Mesodermal cell (in vitro differentiated cells): ENCODE results near the gene UBAP2L.
A peak's percentile ranks its signal among the peaks of the same experiment; 100 is the strongest.

ENCODE experiments used
- H3K27ac ChIP-seq: 2 replicates; pipeline ENCODE4 v1.7.0; 2013; ENCODE audit warnings: mild to moderate bottlenecking, low read depth, low read length, moderate library complexity; ENCODE audit not compliant: severe bottlenecking
- H3K36me3 ChIP-seq: 2 replicates; pipeline ENCODE4 v1.7.1; 2013; ENCODE audit warnings: mild to moderate bottlenecking, low read length, moderate library complexity; ENCODE audit not compliant: control insufficient read depth, insufficient read depth
- H3K4me1 ChIP-seq: one replicate; pipeline ENCODE4 v1.7.1; 2013; ENCODE audit warnings: mild to moderate bottlenecking, low read length; ENCODE audit not compliant: insufficient read depth, control insufficient read depth, poor library complexity, severe bottlenecking
- H3K4me3 ChIP-seq: 2 replicates; pipeline ENCODE4 v1.7.0; 2013; ENCODE audit warnings: low read length, control low read depth, mild to moderate bottlenecking; ENCODE audit not compliant: insufficient read depth, poor library complexity, severe bottlenecking; ENCODE audit errors: extremely low read depth
- H3K9me3 ChIP-seq: 2 replicates; pipeline ENCODE4 v1.7.1; 2013; ENCODE audit warnings: mild to moderate bottlenecking, low read length, moderate library complexity; ENCODE audit not compliant: control insufficient read depth
- WGBS, 2 experiments: methylation state at CpG; one replicate each; pipeline ENCODE4 v1.1.5; 2013; ENCODE audit warnings: missing lambda C conversion rate in 2 of 2; ENCODE audit not compliant: insufficient coverage in 2 of 2; 5-methylcytosine and 5-hydroxymethylcytosine counted together

The UBAP2L gene

DNA sequence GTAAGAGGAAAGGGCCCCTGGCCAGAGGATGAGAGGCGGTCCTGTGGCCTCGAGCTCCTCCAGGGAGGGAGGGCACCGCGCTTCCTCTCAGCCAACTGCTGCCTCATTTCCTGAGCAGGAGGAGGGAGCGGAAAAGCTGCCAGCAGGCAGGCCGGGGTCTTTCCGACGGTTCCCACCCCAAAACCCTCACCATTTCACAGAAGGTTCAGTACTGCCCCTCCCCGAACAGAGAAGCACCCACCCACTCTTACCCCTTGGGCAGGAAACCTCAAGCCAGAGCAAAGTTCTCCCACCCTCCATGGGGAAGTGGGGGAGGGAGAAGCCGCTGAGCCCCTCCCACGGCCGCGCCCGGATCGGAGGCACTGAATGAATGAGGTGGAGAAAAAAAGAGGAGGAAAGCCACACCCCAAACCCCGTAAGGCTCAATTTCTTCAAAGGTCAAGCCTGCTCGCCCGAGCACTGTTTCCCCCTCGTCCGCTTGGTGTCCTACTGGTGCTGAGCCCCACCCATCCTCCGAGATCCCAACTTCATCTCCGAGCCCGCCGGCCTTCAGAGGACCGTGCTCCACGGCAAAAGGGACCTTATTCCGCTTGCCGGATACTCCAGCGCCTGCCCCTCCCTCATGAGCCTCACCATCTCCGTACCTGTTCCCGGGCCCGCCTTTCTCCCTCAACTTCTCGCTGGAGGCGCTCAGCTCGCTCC, 38.3 kb upstream of the UBAP2L start:
- H3K9me3 ChIP-seq, result no peaks in the 10 kb centered on the region
- peak overlapping the region; percentile 83 for H3K4me3 ChIP-seq
- H3K27ac ChIP-seq, result peak overlapping the region; percentile 84
- WGBS, 2 experiments, result 0 to 1% methylated on average over 15 to 22 of the region's 35 CpGs
- H3K36me3 ChIP-seq, result peaks cover 36% of the 10 kb centered on the region
- H3K4me1 ChIP-seq, result peaks cover 40% of the 10 kb centered on the region

DNA sequence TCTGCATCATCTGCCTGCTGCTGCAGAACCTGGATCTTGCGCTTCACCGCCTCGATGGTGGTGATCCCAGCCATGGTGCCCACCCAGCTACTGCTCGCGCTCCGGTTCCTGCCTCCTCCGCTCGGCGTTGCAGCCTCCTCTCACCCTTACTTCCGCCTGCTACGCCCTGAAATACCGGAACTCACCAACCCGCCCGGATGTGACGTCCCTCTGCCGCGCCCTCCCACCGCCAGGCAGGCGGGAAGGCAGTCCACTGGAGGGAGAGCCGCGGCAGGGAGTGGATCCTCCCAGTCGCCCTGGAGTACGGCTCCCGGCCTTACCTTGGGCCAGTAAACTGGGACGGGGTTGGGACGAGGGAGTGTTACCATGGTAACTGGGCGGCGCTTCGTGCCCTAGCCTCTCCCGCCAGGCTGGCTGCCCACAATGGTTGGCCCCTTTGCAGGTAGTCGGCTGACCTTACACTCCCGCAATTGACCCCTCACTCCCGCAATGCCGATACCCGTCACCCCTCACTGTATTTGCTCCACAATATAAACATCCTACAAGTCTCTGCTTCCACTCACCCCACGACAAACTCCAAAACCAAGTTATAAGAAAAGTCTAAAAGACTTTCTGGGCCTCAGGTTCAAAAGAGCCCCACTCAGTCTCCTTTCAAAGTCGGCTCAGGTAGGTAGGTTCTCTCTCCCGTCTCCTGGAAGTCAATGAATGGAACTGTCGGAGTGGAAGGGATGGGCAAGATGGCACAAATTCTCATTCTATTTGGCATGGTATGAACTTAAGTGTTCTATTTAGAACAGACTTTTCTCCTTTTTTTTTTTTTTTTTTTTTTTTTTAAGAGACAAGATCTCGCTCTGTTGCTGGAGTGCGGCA, 37.5 kb upstream of the UBAP2L start:
- peaks cover 28% of the 10 kb centered on the region for H3K36me3 ChIP-seq
- 5 to 12% methylated on average over 21 to 35 of the region's 41 CpGs for WGBS, 2 experiments
- H3K4me1 ChIP-seq, result peaks cover 33% of the 10 kb centered on the region
- peak overlapping the region; percentile 84 for H3K27ac ChIP-seq
- H3K4me3 ChIP-seq, result peak overlapping the region; percentile 83
- no peaks in the 10 kb centered on the region for H3K9me3 ChIP-seq

DNA sequence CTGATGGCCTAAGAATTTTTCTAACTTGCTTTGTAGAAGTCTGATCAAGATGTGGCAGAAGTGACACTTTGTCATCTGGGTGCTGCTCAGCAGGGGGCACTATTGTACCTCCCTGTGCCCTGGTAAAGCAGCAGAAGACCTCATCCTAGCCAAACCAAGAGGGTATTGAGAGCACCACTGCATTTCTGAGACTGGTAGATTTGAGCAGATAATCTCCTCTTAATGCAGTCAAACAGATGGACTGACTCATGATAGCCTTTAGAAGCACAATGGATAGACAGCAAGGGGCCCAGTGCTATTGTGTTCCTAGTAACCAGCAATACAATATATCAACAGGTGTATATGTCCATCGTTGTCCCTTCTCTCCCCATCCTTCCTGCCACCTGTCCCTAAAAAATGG, 34.6 kb upstream of the UBAP2L start:
- H3K4me3 ChIP-seq, result no peak overlapping the region
- H3K9me3 ChIP-seq, result no peaks in the 10 kb centered on the region
- peaks cover 2% of the 10 kb centered on the region for H3K36me3 ChIP-seq
- no peak overlapping the region for H3K27ac ChIP-seq
- H3K4me1 ChIP-seq, result peaks cover 10% of the 10 kb centered on the region
- 82% methylated on average over 1 of the region's 1 CpG; no CpG with 5 or more reads in 1 of the 2 experiments for WGBS, 2 experiments

DNA sequence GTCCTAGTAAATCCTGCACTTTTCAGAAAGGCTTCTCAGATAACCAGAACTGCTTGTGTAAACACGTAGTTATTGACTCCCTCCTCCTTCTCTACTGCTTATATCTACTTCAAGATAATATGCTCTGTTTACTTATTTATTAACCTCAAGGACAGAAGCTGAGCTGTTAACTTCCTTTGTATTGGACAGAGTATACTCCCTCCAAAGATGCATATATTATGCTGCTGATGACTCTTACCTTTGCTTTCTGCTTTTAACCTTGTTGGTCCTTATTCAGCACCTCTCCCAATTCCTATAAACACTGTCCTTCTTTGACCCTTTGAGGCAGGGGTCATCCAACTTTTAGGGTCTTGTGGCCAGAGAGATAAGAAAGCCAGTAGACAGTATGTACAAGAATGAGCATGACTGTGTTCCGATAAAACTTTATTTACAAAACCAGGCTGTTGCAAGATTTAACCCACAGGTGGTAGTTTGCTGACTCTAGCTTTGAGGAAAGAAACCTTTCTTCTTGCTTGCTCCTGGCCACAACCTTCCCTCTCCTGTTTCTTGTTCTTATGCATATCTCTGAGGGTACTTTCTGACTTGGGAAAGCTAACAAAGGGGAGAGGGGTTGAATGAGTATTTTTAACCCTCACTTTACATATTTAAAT, 33.8 kb upstream of the UBAP2L start:
- H3K4me3 ChIP-seq, result no peak overlapping the region
- 50% methylated on average over 1 of the region's 2 CpGs; no CpG with 5 or more reads in 1 of the 2 experiments for WGBS, 2 experiments
- peaks cover 13% of the 10 kb centered on the region for H3K4me1 ChIP-seq
- no peaks in the 10 kb centered on the region for H3K9me3 ChIP-seq
- no peak overlapping the region for H3K27ac ChIP-seq
- no peaks in the 10 kb centered on the region for H3K36me3 ChIP-seq

DNA sequence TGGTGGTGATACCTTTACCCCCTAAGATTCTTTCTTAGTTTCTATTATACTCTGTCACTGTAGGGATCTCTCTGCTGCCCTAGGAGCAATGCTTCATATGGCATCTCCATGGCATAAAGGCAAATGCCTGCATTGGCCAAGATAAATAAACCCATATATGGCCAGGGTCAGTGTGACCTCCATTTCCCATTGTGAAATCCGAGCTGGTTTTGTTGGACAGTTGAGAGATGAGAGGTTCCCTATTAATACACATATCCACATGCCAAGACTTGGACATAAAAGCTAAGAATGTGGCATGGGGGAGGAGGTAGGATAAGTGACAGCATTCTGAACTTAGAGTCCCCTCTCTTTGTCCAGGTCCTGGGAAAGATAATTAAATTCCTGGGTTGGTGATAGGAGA, 30.2 kb upstream of the UBAP2L start:
- Histone ChIP-seq H3K9me3 (no peaks in the 10 kb centered on the region), H3K4me3 (no peak overlapping the region), H3K36me3 (no peaks in the 10 kb centered on the region), H3K4me1 (peaks cover 11% of the 10 kb centered on the region), H3K27ac (no peak overlapping the region)
- WGBS, 2 experiments, result no CpG with 5 or more reads among the region's 1 CpG

DNA sequence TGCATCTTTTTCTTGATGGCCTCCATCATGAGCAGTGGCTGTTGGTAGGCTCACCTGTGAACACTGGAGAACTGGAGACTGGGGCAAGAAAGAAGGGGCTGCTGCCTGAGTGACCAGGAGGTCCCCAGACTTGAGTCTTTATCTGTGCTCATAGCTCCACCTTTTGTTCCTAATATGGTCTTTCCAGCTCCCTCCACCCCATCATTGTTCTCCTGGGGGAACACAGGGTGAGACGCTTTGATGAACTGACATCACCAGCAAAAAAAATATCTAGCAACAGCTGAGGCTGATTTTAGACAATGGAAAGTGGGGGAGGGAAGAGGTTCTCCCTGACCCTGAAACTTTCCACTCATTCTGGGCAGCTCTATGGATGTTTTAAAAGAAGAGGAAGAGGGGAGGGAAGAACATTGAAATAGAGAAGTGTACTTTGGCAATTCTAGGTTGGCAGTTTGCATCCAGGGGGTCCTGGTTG, 28.7 kb upstream of the UBAP2L start, which contains the start of gene TPM3:
Gene TPM3, minus strand, starts transcription at position 111 of the 472 bp plus-strand sequence. Its CDS starts 82 bp downstream, at position 29.
- Histone ChIP-seq H3K9me3 (no peaks in the 10 kb centered on the region), H3K36me3 (no peaks in the 10 kb centered on the region), H3K4me3 (no peak within 1 kb of the TSS), H3K4me1 (peaks cover 8% of the 10 kb centered on the region), H3K27ac (peak within 1 kb of the TSS; percentile 29)
- no CpG with 5 or more reads among the region's 1 CpG for WGBS, 2 experiments

DNA sequence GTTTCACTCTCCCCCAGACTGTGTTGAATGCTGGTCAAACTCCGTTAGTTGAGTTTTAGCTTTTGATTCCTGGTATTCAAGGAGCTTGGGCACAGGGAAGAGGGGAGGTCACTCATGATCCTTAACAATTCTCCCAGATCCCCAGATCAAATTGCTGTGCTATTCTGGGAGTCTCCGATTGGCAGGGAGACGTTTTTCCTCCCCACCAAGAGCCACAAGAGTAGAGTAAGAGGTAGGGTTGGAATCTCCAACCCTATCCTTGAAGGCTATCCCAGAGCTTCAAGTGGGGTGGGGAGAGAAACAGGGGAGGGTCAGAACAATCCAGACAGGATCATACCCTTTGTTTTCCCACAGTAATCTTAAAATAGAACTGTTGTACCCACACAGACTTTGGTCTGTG, 28.3 kb upstream of the UBAP2L start:
- no peaks in the 10 kb centered on the region for H3K36me3 ChIP-seq
- H3K4me3 ChIP-seq, result no peak overlapping the region
- peak overlapping the region; percentile 29 for H3K27ac ChIP-seq
- peaks cover 6% of the 10 kb centered on the region for H3K4me1 ChIP-seq
- no peaks in the 10 kb centered on the region for H3K9me3 ChIP-seq
- whole genome bisulfite sequencing, 2 experiments, result 60 to 83% methylated on average over 1 of the region's 3 CpGs

DNA sequence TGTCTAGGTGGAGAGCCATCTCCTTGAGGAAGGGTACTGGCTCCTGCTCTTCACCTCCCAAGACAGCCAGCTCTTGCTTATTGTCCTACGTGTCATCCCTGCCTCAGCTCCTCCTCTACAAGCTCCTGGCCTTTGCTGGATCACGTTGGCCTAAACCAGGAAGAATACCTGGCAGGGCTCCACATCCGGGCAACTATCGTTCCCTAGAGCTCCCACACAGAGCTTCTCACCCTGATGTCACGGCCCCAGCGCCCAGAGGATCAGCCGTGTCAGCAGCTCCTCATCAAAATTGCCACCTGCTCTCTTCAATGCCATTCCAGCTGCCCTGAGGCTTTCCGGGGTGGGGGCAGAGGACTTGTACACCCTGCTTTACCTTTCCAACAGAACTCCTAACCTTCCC, 26.9 kb upstream of the UBAP2L start:
- H3K4me1 ChIP-seq, result peaks cover 6% of the 10 kb centered on the region
- H3K27ac ChIP-seq, result no peak overlapping the region
- 89 to 96% methylated on average over 7 to 8 of the region's 8 CpGs for WGBS, 2 experiments
- H3K9me3 ChIP-seq, result no peaks in the 10 kb centered on the region
- H3K36me3 ChIP-seq, result no peaks in the 10 kb centered on the region
- no peak overlapping the region for H3K4me3 ChIP-seq

DNA sequence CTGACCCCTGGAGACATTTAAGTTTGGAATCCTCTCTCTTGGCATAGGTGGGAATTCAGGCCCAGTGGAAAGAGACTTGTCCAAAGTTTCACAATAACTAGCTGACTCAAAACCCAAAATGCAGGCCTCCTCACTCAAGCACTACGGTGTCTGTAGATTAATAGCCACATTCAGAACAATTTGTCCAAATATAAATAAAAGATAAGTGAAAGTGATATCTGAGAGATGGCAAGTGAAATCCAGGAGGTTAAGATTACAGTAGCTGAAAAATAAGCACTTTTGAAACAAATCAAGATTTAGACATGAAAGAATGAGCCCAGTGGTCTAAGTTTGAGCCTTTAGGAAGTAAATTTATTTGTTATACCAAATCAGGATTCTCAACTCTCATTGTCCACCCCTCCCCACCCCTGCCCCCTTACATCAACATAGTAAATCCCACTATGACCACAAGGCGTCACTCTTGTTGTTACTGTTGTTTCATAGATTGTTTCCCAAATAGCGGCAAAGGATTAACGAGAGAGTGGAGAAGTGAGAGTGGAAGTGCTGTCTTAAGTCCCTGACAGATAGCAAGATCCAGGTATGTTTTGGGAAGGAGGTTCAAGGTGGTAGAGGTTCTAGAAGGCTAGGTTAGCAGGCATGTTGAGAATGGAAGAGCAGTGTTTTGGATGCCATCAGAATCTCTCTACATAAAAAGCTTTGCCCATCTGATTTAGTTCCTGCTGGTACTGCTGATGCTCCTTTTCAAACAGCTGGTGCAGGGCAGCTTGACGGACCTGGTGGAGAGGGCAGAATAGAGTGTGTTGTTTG, 21.8 kb upstream of the UBAP2L start:
- Histone ChIP-seq H3K36me3 (no peaks in the 10 kb centered on the region), H3K27ac (no peak overlapping the region), H3K4me3 (no peak overlapping the region), H3K4me1 (peaks cover 3% of the 10 kb centered on the region), H3K9me3 (no peaks in the 10 kb centered on the region)
- WGBS, 2 experiments, result 0 to 8% methylated on average over 2 of the region's 5 CpGs

DNA sequence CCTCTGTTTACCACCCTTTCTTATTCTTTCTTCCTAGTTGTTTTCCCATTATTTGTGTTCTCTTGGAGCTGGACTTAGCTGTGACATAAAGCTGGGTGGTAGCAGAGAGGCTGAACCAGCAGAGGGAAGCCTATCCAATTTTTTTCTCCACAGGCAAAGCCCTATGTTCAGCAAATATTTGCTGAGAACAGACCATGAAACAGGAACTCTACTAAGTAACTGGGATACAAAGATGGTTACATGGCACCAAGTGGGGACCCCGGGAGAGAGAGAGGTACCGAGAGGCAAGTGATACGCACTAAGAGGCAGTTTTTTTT, 21.2 kb upstream of the UBAP2L start:
- Histone ChIP-seq H3K36me3 (no peaks in the 10 kb centered on the region), H3K9me3 (no peaks in the 10 kb centered on the region), H3K4me3 (no peak overlapping the region), H3K27ac (no peak overlapping the region), H3K4me1 (peaks cover 3% of the 10 kb centered on the region)
- WGBS, 2 experiments, result 96 to 98% methylated on average over 3 of the region's 3 CpGs
